ENCODE data around the gene AKR1E2. TPM values are rescaled to one million over a fixed set of nuclear protein-coding genes. Genes with fewer than 3 reads are reported as not detected.

Gene AKR1E2
- 0.91 TPM in 1 of 2 replicates, not detected in the other for polyA plus RNA-seq

DNA sequence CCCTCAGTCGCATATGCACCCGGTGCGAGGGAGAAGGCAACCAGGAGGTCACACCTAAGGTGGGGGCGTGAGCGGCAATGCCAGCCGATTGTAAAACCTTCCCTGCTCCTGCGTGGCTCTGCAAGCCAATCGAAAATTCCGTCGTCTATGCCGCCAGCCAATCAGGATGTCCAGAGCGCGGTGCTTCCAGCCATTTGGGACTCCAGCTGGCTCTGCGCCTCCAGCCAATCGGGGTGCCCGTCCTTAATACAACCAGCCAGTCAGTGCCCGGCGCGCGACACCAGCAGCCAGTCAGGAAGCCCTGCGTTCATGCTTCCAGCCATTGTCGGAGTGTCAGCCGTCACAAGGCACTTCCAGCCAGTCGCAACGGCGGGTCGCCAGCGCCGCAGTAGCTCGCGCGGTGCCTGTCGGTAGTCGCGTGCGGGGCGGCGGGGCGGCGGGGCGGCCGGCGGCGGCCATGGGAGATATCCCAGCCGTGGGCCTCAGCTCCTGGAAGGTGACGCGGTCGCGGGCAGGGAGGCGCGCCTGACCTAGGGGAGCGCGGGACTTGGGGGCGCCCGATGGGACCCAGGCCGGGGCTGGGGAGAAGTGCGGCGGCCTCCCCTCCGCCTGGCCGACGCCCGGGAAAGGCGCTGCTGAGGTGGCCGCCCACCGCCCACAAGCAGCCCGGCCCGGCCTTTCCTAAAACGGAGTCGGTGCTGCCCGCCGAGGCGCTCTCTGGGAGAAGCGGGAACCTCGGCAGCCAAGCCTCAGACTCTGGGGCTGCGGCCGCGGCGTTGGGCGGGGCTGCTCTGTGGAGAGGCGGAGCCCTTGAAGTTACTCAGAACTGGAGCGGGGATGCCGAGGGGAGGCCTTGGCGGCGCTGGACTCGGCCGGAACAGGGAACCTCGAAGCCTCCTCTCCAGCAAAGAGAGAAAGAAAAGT, at the start of gene AKR1E2:
Gene AKR1E2 (plus strand): TSS at position 340 of the 924 bp plus-strand sequence. CDS start 118 bp downstream, at position 458.

Other genes starting within 250 kb of the AKR1E2 start
- gene AKR1C1, start 137.2 kb downstream of the AKR1E2 start, polyA plus RNA-seq, result 0.85 and 25.5 TPM in 2 replicates
- 14.1 and 29.0 TPM in 2 replicates for gene AKR1C2, start 177.7 kb downstream of the AKR1E2 start, polyA plus RNA-seq

Data from Purkinje cell (primary cell).